HCT116 (cell line): ENCODE data around the gene DNASE2.

Experiments
- EZH2 ChIP-seq: fragments of 200-600 bp; sonication (generic); IDR thresholded peaks from 2 replicates; pipeline ENCODE4 v1.6.1; 2017; ENCODE audit warnings: antibody characterized with exemption, mixed run types
- EZH2phosphoT487 ChIP-seq: fragments of 200-600 bp; IDR thresholded peaks from 2 replicates; pipeline ENCODE4 v1.6.1; 2018; ENCODE audit warnings: antibody characterized with exemption, borderline replicate concordance
- FOSL1 ChIP-seq: IDR thresholded peaks from 2 replicates; pipeline ENCODE4 v1.6.1; 2012; ENCODE audit warnings: low read depth
- MAX ChIP-seq: IDR thresholded peaks from 2 replicates; pipeline ENCODE4 v1.6.1; 2012
- POLR2A ChIP-seq: IDR thresholded peaks from 2 replicates; pipeline ENCODE4 v1.7.0; 2011; ENCODE audit warnings: borderline replicate concordance; ENCODE audit not compliant: insufficient read depth, insufficient read length; ENCODE audit errors: extremely low read depth
- POLR2AphosphoS5 ChIP-seq: IDR thresholded peaks from 2 replicates; pipeline ENCODE4 v1.6.1; 2011; ENCODE audit warnings: mild to moderate bottlenecking, low read depth, low read length, moderate library complexity
- RAD21 ChIP-seq: IDR thresholded peaks from 2 replicates; pipeline ENCODE4 v1.6.1; 2012; ENCODE audit warnings: low read depth, mild to moderate bottlenecking
- SIN3A ChIP-seq: IDR thresholded peaks from 2 replicates; pipeline ENCODE4 v1.6.1; 2012; ENCODE audit warnings: low read depth
- SP1 ChIP-seq: IDR thresholded peaks from 2 replicates; pipeline ENCODE4 v1.6.1; 2012; ENCODE audit warnings: low read depth
- TCF7L2 ChIP-seq: IDR thresholded peaks from 2 replicates; pipeline ENCODE4 v1.7.0; 2011; ENCODE audit warnings: borderline replicate concordance, inconsistent platforms; ENCODE audit not compliant: insufficient read depth, insufficient read length; ENCODE audit errors: extremely low read depth
- TF ChIP-seq, protein P1 (sequence below), 3 experiments: fragments of 200-600 bp in 1 of 3; sonication (generic) in 1 of 3; IDR thresholded peaks in 2 of 3; conservative IDR thresholded peaks in 1 of 3; 2 replicates each; pipeline ENCODE4 v1.5.1; 2012 to 2017; ENCODE audit warnings: low read depth in 2 of 3, low read length in 2 of 3, antibody characterized with exemption in 1 of 3, borderline replicate concordance in 1 of 3, control low read depth in 1 of 3, mild to moderate bottlenecking in 1 of 3, mixed read lengths in 1 of 3, mixed run types in 1 of 3, moderate library complexity in 1 of 3; ENCODE audit not compliant: insufficient read depth in 1 of 3
- TF ChIP-seq, protein P2 (sequence below): IDR thresholded peaks from 2 replicates; pipeline ENCODE4 v1.6.1; 2012; ENCODE audit warnings: low read depth

DNA sequence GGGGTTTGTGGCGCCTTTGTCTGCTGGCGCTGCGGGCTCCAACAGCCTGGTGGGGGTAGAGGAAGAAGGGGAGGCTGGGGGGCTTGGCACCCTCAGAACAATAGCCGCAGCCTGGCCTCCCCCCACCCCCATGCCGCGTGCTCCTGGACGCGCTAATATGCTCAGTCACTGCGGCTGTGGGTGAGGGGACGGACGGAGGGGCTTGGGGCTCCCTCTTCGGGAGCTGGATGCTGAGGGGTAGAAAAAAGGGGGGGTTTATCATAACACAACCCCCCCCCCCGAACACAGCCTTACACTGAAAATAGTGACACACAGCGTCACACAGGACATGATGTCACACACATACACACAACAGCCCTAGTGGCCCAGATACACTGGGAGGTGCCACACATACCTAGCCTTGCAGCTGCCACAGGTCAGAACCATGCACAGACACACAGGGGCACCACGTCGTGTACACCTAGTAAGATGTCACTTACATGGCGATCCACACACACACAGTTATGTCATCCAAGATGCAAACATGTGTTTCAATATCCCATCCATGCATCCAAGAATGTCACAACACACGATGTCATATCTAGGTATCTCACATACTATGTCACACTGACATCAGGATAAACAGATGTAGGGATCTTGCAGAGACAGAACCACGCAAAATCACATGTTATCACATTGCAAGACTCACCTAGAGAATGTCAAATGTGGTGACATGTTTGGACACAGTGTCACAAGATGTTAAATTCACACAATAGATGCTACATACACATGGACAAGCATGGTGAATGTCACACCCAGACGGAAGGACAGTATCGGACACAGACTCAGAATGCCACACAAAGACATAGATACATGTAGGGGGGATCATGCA lies 42.1 kb downstream of the DNASE2 start:
- TF ChIP-seq POLR2AphosphoS5 (no peak), EZH2phosphoT487 (no peak), TCF7L2 (no peak), EZH2 (no peak), SIN3A (no peak), RAD21 (no peak), POLR2A (no peak), MAX (peak; percentile 45; the same call in 1 of the 2 replicates), FOSL1 (no peak), SP1 (no peak)
- TF ChIP-seq, protein P1, sequence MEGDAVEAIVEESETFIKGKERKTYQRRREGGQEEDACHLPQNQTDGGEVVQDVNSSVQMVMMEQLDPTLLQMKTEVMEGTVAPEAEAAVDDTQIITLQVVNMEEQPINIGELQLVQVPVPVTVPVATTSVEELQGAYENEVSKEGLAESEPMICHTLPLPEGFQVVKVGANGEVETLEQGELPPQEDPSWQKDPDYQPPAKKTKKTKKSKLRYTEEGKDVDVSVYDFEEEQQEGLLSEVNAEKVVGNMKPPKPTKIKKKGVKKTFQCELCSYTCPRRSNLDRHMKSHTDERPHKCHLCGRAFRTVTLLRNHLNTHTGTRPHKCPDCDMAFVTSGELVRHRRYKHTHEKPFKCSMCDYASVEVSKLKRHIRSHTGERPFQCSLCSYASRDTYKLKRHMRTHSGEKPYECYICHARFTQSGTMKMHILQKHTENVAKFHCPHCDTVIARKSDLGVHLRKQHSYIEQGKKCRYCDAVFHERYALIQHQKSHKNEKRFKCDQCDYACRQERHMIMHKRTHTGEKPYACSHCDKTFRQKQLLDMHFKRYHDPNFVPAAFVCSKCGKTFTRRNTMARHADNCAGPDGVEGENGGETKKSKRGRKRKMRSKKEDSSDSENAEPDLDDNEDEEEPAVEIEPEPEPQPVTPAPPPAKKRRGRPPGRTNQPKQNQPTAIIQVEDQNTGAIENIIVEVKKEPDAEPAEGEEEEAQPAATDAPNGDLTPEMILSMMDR (IDR thresholded peaks at IDR 0.05 in 2 of 3, conservative IDR thresholded peaks at IDR 0.05 in 1 of 3; ENCODE audit: borderline replicate concordance in 1 of 3, insufficient read depth in 1 of 3, low read depth in 2 of 3, low read length in 2 of 3), result no peak
- TF ChIP-seq, protein P2, sequence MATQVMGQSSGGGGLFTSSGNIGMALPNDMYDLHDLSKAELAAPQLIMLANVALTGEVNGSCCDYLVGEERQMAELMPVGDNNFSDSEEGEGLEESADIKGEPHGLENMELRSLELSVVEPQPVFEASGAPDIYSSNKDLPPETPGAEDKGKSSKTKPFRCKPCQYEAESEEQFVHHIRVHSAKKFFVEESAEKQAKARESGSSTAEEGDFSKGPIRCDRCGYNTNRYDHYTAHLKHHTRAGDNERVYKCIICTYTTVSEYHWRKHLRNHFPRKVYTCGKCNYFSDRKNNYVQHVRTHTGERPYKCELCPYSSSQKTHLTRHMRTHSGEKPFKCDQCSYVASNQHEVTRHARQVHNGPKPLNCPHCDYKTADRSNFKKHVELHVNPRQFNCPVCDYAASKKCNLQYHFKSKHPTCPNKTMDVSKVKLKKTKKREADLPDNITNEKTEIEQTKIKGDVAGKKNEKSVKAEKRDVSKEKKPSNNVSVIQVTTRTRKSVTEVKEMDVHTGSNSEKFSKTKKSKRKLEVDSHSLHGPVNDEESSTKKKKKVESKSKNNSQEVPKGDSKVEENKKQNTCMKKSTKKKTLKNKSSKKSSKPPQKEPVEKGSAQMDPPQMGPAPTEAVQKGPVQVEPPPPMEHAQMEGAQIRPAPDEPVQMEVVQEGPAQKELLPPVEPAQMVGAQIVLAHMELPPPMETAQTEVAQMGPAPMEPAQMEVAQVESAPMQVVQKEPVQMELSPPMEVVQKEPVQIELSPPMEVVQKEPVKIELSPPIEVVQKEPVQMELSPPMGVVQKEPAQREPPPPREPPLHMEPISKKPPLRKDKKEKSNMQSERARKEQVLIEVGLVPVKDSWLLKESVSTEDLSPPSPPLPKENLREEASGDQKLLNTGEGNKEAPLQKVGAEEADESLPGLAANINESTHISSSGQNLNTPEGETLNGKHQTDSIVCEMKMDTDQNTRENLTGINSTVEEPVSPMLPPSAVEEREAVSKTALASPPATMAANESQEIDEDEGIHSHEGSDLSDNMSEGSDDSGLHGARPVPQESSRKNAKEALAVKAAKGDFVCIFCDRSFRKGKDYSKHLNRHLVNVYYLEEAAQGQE, result no peak
